Measurements from ENCODE around the gene CDHR1. TPM values are rescaled to one million over a fixed set of nuclear protein-coding genes. Genes with fewer than 3 reads are reported as not detected.

The CDHR1 gene
- total and polyA plus RNA-seq, 10 of the 15 experiments (the other 5 are each of a cell fraction or from before 2014, with no cell fraction given), result 0.17 to 3.0 (median 0.34) TPM

DNA sequence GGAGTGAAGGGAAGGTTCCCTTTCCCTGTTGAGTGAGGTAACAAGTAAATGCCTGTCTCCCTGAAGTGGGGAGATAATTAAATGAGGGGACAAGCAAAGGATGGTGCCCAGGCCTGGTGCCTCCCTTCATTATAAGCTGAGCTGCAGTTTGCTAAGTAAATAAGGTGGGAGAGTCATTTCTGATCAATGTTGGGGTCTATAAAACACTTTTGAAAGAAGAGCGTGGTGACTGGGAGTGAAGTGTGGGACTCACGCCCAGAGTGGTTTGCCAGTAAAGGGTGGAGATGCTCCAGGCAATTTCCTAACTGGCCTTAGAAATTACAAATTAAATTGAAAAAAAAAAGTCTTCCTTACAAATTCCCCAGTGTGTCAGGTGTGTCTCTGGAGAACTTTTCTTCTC is 30.3 kb upstream of the CDHR1 start:
- Histone ChIP-seq H3K36me3 (ENCODE audit: control insufficient read depth in 2 of 2, insufficient read depth in 2 of 2, low read length in 1 of 2) (peaks cover 7 to 9% of the 10 kb centered on the region in 2 experiments), H3K27me3 (replicated peaks in 1 of 2; ENCODE audit: control insufficient read depth in 2 of 2, insufficient read depth in 2 of 2, low read length in 1 of 2) (no peaks in the 10 kb centered on the region), H3K4me2 (ENCODE audit: control insufficient read depth, insufficient read depth) (no peak overlapping the region), H3K9me3 (replicated peaks; ENCODE audit: control insufficient read depth, insufficient read depth, low read length) (no peaks in the 10 kb centered on the region), H3K4me3 (no peak overlapping the region), H3K27ac (ENCODE audit: control insufficient read depth, insufficient read depth) (no peak overlapping the region), H4K20me1 (ENCODE audit: control insufficient read depth, insufficient read depth) (peaks cover 3% of the 10 kb centered on the region; the same call in 1 of the 2 replicates), H3K9ac (ENCODE audit: control insufficient read depth, insufficient read depth, low read length) (no peak overlapping the region), H3K79me2 (ENCODE audit: control insufficient read depth, insufficient read depth, low read length) (peaks cover 53% of the 10 kb centered on the region), H2AFZ (ENCODE audit: control insufficient read depth, low read depth, low read length) (no peak overlapping the region), H3K4me1 (ENCODE audit: control insufficient read depth, insufficient read depth, low read length) (peaks cover 27% of the 10 kb centered on the region)
- ATAC-seq (no peak), FAIRE-seq (no peak), DNase-seq (ENCODE audit: low read depth, low spot score) (no peak)
- no TSS peak for BruUV-seq (replicated peaks)
- RAD21 ChIA-PET (ENCODE audit: unreplicated experiment), result interaction anchor here (1.2 to 3.1 kb wide), 3 partner anchors 15 to 39 kb away, joined by 3 to 17 read pairs (median 3); no protein-coding TSS in a partner anchor
- SMC1A ChIA-PET (ENCODE audit: uncharacterized antibody, unreplicated experiment), result interaction anchor here (0.8 to 8.3 kb wide), 10 partner anchors 10 to 41 kb away, joined by 3 to 70 read pairs (median 6); partner anchors contain the start of gene GPR15LG
- in situ Hi-C loops (cut with MboI) (loop anchor here (5.0 kb wide), 1 partner anchor 33 kb away; no protein-coding TSS in a partner anchor), intact Hi-C loops (cut with micrococcal nuclease; ENCODE audit: unreplicated experiment) (no loop called here)
- POLR2A ChIA-PET, result no interaction called here
- CTCF ChIA-PET, result interaction anchor here (1.5 to 25.5 kb wide), 3 partner anchors 9 to 40 kb away, joined by 4 to 788 read pairs (median 113); partner anchors contain the start of genes CDHR1 and GPR15LG
- 87% methylated on average over 2 of the region's 2 CpGs for WGBS (ENCODE audit: insufficient coverage, insufficient replicate concordance, low lambda C conversion rate, missing lambda C conversion rate)
- TF ChIP-seq GATAD2B (conservative IDR thresholded peaks at IDR 0.05; ENCODE audit: low read depth), result no peak
- no peak for TF ChIP-seq HCFC1 (IDR thresholded peaks at IDR 0.05; ENCODE audit: low read length)
- no peak for TF ChIP-seq IKZF1 (conservative IDR thresholded peaks at IDR 0.05)
- no peak for TF ChIP-seq ETV6 (conservative IDR thresholded peaks at IDR 0.05 in 1 of 2, IDR thresholded peaks at IDR 0.05 in 1 of 2; ENCODE audit: borderline replicate concordance in 1 of 2, low read depth in 1 of 2)

GRCh38 chr10:84164442-84164841 is 29.9 kb upstream of the CDHR1 start:
- in situ Hi-C loops (cut with MboI) (loop anchor here (5.0 kb wide), 1 partner anchor 33 kb away; no protein-coding TSS in a partner anchor), intact Hi-C loops (cut with micrococcal nuclease; ENCODE audit: unreplicated experiment) (no loop called here)
- H3K27me3 ChIP-seq (replicated peaks in 1 of 2; ENCODE audit: control insufficient read depth in 2 of 2, insufficient read depth in 2 of 2, low read length in 1 of 2), result no peaks in the 10 kb centered on the region
- H3K27ac ChIP-seq (ENCODE audit: control insufficient read depth, insufficient read depth), result no peak overlapping the region
- H4K20me1 ChIP-seq (ENCODE audit: control insufficient read depth, insufficient read depth), result no peaks in the 10 kb centered on the region; the same call in 1 of the 2 replicates
- FAIRE-seq, result no peak
- SMC1A ChIA-PET (ENCODE audit: uncharacterized antibody, unreplicated experiment), result interaction anchor here (0.8 to 8.3 kb wide), 9 partner anchors 9 to 40 kb away, joined by 3 to 70 read pairs (median 6); partner anchors contain the start of gene GPR15LG
- peaks cover 22% of the 10 kb centered on the region for H3K4me1 ChIP-seq (ENCODE audit: control insufficient read depth, insufficient read depth, low read length)
- ATAC-seq, result no peak
- H3K79me2 ChIP-seq (ENCODE audit: control insufficient read depth, insufficient read depth, low read length), result peaks cover 55% of the 10 kb centered on the region
- H3K36me3 ChIP-seq (ENCODE audit: control insufficient read depth in 2 of 2, insufficient read depth in 2 of 2, low read length in 1 of 2), result peaks cover 7 to 9% of the 10 kb centered on the region in 2 experiments
- no peak overlapping the region for H3K4me2 ChIP-seq (ENCODE audit: control insufficient read depth, insufficient read depth)
- TF ChIP-seq MEF2B (IDR thresholded peaks at IDR 0.05; ENCODE audit: partially characterized antibody, poor library complexity, severe bottlenecking) (peak; percentile 74), SIX5 (IDR thresholded peaks at IDR 0.05; ENCODE audit: low read depth, low read length, severe bottlenecking) (no peak)
- H3K9ac ChIP-seq (ENCODE audit: control insufficient read depth, insufficient read depth, low read length), result no peak overlapping the region
- POLR2A ChIA-PET, result interaction anchor here (0.6 kb wide), 1 partner anchor 10 kb away, joined by 4 read pairs; no protein-coding TSS in a partner anchor
- no TSS peak for BruUV-seq (replicated peaks)
- CTCF ChIA-PET, result interaction anchor here (0.9 to 25.5 kb wide), 5 partner anchors 9 to 39 kb away, joined by 3 to 788 read pairs (median 4); partner anchors contain the start of genes CDHR1 and GPR15LG
- DNase-seq (ENCODE audit: low read depth, low spot score), result no peak
- WGBS (ENCODE audit: insufficient coverage, insufficient replicate concordance, low lambda C conversion rate, missing lambda C conversion rate), result 32% methylated on average over 2 of the region's 2 CpGs
- H2AFZ ChIP-seq (ENCODE audit: control insufficient read depth, low read depth, low read length), result no peak overlapping the region
- no peak overlapping the region for H3K4me3 ChIP-seq
- RAD21 ChIA-PET (ENCODE audit: unreplicated experiment), result interaction anchor here (1.1 to 3.1 kb wide), 4 partner anchors 13 to 39 kb away, joined by 3 to 17 read pairs (median 3); no protein-coding TSS in a partner anchor
- H3K9me3 ChIP-seq (replicated peaks; ENCODE audit: control insufficient read depth, insufficient read depth, low read length), result no peaks in the 10 kb centered on the region
